CD4-positive, alpha-beta T cell treated with Interleukin-15 for 4 hours (primary cell): ENCODE data around the gene BOLA2B.
"Not testable (repeated sequence)": the region's sequence is repeated elsewhere in the genome, so short reads cannot be mapped to it uniquely, and the experiment has no call there.

Experiments used
- DNase-seq: peaks from one replicate; pipeline ENCODE4 v3.0.0-alpha.2; 2020; ENCODE audit warnings: low spot score

The BOLA2B gene

GRCh38 chr16:30193615-30194014 lies at the start of gene BOLA2B, which contains the start of gene SLX1A:
TSS of gene BOLA2B (minus strand) at chr16:30193666. CDS start at chr16:30193595, 71 bp downstream.
TSS of gene SLX1A (plus strand) at chr16:30193875. CDS start at chr16:30194085, 210 bp downstream.
- DNase-seq = not testable (repeated sequence)

- DNase-seq = not testable (repeated sequence)
Measured at GRCh38 chr16:30217082-30217481, 23.6 kb upstream of the BOLA2B start.

GRCh38 chr16:30211414-30211813 lies 17.9 kb upstream of the BOLA2B start:
- not testable (repeated sequence) for DNase-seq

- DNase-seq = not testable (repeated sequence)
Measured at GRCh38 chr16:30209032-30209431, 15.6 kb upstream of the BOLA2B start.

GRCh38 chr16:30207063-30207704 lies 13.7 kb upstream of the BOLA2B start:
- DNase-seq = not testable (repeated sequence)

GRCh38 chr16:30206252-30206651 lies 12.8 kb upstream of the BOLA2B start:
- not testable (repeated sequence) for DNase-seq

- DNase-seq = not testable (repeated sequence)
Measured at GRCh38 chr16:30205541-30206236, 12.2 kb upstream of the BOLA2B start.

- DNase-seq = not testable (repeated sequence)
Measured at GRCh38 chr16:30199608-30200343, 6.3 kb upstream of the BOLA2B start.

- DNase-seq = not testable (repeated sequence)
Measured at GRCh38 chr16:30199049-30199448, 5.6 kb upstream of the BOLA2B start, which contains the start of gene SULT1A3. TSS of gene SULT1A3 (plus strand) at chr16:30199255. CDS start at chr16:30200729, 1,474 bp downstream.

GRCh38 chr16:30197001-30197400 lies 3.5 kb upstream of the BOLA2B start:
- DNase-seq = not testable (repeated sequence)

GRCh38 chr16:30194172-30194925 lies 883 bp upstream of the BOLA2B start:
- DNase-seq = not testable (repeated sequence)

- DNase-seq = not testable (repeated sequence)
Measured at GRCh38 chr16:30193098-30193497, 368 bp downstream of the BOLA2B start.

GRCh38 chr16:30191158-30191557 lies 2.3 kb downstream of the BOLA2B start:
- DNase-seq = not testable (repeated sequence)

- DNase-seq = no peak
Measured at GRCh38 chr16:30187971-30188561, 5.4 kb downstream of the BOLA2B start.

- no peak for DNase-seq
Measured at GRCh38 chr16:30187556-30187865, 6.0 kb downstream of the BOLA2B start.

- peak; percentile 89 for DNase-seq
Measured at GRCh38 chr16:30186782-30187555, 6.5 kb downstream of the BOLA2B start.

GRCh38 chr16:30186444-30186781 lies 7.1 kb downstream of the BOLA2B start:
- DNase-seq = no peak

- peak; percentile 89 for DNase-seq
Measured at GRCh38 chr16:30185683-30186421, 7.6 kb downstream of the BOLA2B start.

GRCh38 chr16:30184891-30185682 lies 8.4 kb downstream of the BOLA2B start:
- peak; percentile 14 for DNase-seq
